ENCODE measurements around the gene CFAP58. TPM values are rescaled to one million over a fixed set of nuclear protein-coding genes. Genes with fewer than 3 reads are reported as not detected.

The CFAP58 gene
- total RNA-seq, 1 donor from 2014 or later = 0.53 TPM

DNA sequence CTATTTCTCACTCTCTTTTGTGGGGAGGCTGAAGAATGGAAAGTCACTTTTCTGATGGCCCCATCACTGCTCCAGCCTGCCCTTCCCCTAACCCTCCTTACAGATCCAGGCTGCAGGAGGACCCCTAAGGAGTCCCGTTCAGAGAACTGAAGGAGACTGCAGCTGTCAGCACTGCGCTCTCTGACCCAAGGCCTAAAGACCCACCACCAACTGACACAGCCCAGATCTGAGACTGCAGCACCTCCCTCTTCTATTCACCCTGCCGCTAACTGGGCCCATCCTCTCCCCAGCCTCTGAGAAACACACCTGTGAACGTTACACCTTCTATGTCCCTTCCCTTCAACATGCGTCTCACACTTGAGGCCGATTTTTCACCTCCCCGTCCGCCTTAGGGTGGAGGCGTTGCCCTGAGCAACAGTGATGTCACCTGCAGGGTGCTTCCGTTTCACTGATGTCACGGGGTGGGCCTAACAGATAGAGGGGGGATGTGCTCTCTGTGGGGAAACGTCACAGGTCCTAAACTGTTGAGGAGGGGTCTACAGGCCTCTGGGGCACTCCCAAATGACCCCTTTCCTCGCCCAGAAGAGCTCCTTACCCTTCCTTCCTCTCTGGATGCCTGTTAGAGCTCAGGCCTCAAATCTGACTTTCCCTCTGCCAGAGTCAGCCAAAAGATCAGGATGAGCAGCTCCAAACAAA is 20.5 kb upstream of the CFAP58 start:
- no peak for FAIRE-seq
- no peak for TF ChIP-seq CTCF (IDR thresholded peaks at IDR 0.05; ENCODE audit: insufficient read depth, low read length, severe bottlenecking)
- Histone ChIP-seq H3K27me3 (ENCODE audit: control insufficient read depth, insufficient read depth, low read length) (no peaks in the 10 kb centered on the region), H3K36me3 (ENCODE audit: control insufficient read depth, insufficient read depth, low read length) (peaks cover 13% of the 10 kb centered on the region), H3K4me3 (ENCODE audit: low read depth, low read length) (no peak overlapping the region)
- DNase-seq (ENCODE audit: low read depth) = no peak

GRCh38 chr10:104333728-104334373 is 19.8 kb upstream of the CFAP58 start:
- Histone ChIP-seq H3K36me3 (ENCODE audit: control insufficient read depth, insufficient read depth, low read length) (peaks cover 11% of the 10 kb centered on the region), H3K27me3 (ENCODE audit: control insufficient read depth, insufficient read depth, low read length) (no peaks in the 10 kb centered on the region), H3K4me3 (ENCODE audit: low read depth, low read length) (no peak overlapping the region)
- FAIRE-seq (no peak), DNase-seq (ENCODE audit: low read depth) (no peak)
- TF ChIP-seq CTCF (IDR thresholded peaks at IDR 0.05; ENCODE audit: insufficient read depth, low read length, severe bottlenecking) = no peak

GRCh38 chr10:104334561-104334960 is 19.1 kb upstream of the CFAP58 start:
- no peak for FAIRE-seq
- peaks cover 11% of the 10 kb centered on the region for H3K36me3 ChIP-seq (ENCODE audit: control insufficient read depth, insufficient read depth, low read length)
- DNase-seq (ENCODE audit: low read depth) = no peak
- H3K27me3 ChIP-seq (ENCODE audit: control insufficient read depth, insufficient read depth, low read length) = no peaks in the 10 kb centered on the region
- no peak for TF ChIP-seq CTCF (IDR thresholded peaks at IDR 0.05; ENCODE audit: insufficient read depth, low read length, severe bottlenecking)
- no peak overlapping the region for H3K4me3 ChIP-seq (ENCODE audit: low read depth, low read length)

DNA sequence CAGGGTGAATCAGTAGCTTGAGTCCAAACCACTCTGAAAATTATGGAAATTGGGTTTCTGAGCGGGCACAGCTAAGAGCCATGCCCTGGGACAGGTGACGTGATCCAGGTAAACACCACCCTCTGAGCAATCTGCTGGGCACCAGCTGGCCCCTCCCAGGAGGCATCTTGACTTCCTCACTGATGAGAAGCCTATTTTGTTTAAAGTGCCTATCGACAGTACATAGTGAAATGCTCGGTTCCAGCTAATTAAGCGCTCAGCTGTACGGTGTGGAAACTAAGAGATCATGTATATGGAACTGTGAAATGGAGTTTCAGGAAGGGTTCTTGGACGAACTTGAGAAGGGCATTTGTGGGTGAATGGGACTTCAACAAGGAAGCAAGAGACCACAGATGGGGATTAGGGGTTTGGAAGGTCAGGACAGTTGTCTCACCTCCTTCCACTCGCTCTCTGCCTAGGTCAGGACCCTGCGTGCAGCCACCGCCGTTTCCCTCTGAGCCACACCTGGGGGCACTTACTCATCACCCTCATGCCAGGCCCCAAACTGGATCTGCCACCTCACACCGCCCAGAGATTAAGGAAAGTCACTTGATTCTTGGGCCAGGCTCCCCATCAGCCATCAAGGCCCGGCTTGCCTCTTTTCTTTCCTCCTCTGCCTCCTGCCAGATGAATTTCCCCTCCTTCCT is 18.5 kb upstream of the CFAP58 start:
- no peaks in the 10 kb centered on the region for H3K27me3 ChIP-seq (ENCODE audit: control insufficient read depth, insufficient read depth, low read length)
- FAIRE-seq = no peak
- TF ChIP-seq CTCF (IDR thresholded peaks at IDR 0.05; ENCODE audit: insufficient read depth, low read length, severe bottlenecking) = no peak
- peak; percentile 33 for DNase-seq (ENCODE audit: low read depth)
- peaks cover 11% of the 10 kb centered on the region for H3K36me3 ChIP-seq (ENCODE audit: control insufficient read depth, insufficient read depth, low read length)
- no peak overlapping the region for H3K4me3 ChIP-seq (ENCODE audit: low read depth, low read length)

GRCh38 chr10:104336821-104337467 is 16.7 kb upstream of the CFAP58 start:
- Histone ChIP-seq H3K27me3 (ENCODE audit: control insufficient read depth, insufficient read depth, low read length) (no peaks in the 10 kb centered on the region), H3K36me3 (ENCODE audit: control insufficient read depth, insufficient read depth, low read length) (peaks cover 11% of the 10 kb centered on the region), H3K4me3 (ENCODE audit: low read depth, low read length) (peak overlapping the region; percentile 93)
- FAIRE-seq (no peak), DNase-seq (ENCODE audit: low read depth) (no peak)
- no peak for TF ChIP-seq CTCF (IDR thresholded peaks at IDR 0.05; ENCODE audit: insufficient read depth, low read length, severe bottlenecking)

Data from bronchial epithelial cell (primary cell).